Measurements from ENCODE around the gene ZNF805. TPM values are rescaled to one million over a fixed set of nuclear protein-coding genes. Genes with fewer than 3 reads are reported as not detected.
"Not testable (repeated sequence)": the region's sequence is repeated elsewhere in the genome, so short reads cannot be mapped to it uniquely, and the experiment has no call there.

The ZNF805 gene
- total RNA-seq, 3 donors from 2014 or later (not counting 1 experiment from before 2014, with no cell fraction given): 25.9 to 32.7 (median 31.0) TPM

- intact Hi-C loops (cut with micrococcal nuclease): no loop called here
- ATAC-seq (no peak), DNase-seq (no peak)
- 77% methylated on average over 4 of the region's 4 CpGs for WGBS (ENCODE audit: insufficient coverage)
- H3K4me1 Mint-ChIP-seq: peaks cover 0 to 8% of the 10 kb centered on the region in 2 donors
- H3K27me3 ChIP-seq (ENCODE audit: control insufficient read depth, insufficient read depth, low read length): no peaks in the 10 kb centered on the region
- H3K4me1 ChIP-seq (ENCODE audit: control insufficient read depth, insufficient read depth, low read length): no peaks in the 10 kb centered on the region
- H3K9me3 Mint-ChIP-seq: no peaks in the 10 kb centered on the region
- H3K4me3 ChIP-seq (ENCODE audit: low read length): no peak overlapping the region
- H3K4me3 Mint-ChIP-seq: no peak overlapping the region
- H3K9me3 ChIP-seq (ENCODE audit: control insufficient read depth, insufficient read depth, low read length): no peaks in the 10 kb centered on the region
- H3K36me3 ChIP-seq (ENCODE audit: control insufficient read depth, insufficient read depth, low read length): no peaks in the 10 kb centered on the region
- TF ChIP-seq CTCF (IDR thresholded peaks at IDR 0.05): no peak
- H3K27ac ChIP-seq (ENCODE audit: low read length): no peak overlapping the region
- H3K36me3 Mint-ChIP-seq: no peaks in the 10 kb centered on the region
- no peak overlapping the region for H3K27ac Mint-ChIP-seq
- H3K27me3 Mint-ChIP-seq (ENCODE audit: low read depth in 2 of 2): no peaks in the 10 kb centered on the region
Measured at GRCh38 chr19:57269515-57270250, 29.3 kb downstream of the ZNF805 start.

DNA sequence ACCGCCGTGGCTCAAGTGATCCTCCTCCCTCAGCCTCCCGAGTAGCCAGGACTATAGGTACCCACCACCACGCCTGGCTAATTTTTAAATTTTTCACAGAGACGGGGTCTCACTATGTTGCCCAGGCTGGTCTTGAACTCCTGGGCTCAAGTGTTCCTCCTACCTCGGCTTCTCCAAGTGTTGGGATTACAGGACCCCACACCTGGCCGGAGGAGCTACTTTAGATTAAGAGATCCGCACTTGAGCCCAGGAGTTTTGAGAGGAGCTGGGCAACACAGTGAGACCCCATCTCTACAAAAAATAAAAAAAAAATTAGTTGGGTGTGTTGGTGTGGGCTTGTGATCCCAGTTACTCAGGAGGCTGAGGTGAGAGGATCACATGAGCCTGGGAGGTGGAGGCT is 30.8 kb downstream of the ZNF805 start:
- Mint-ChIP-seq H3K36me3 (no peaks in the 10 kb centered on the region), H3K27me3 (ENCODE audit: low read depth in 2 of 2) (no peaks in the 10 kb centered on the region), H3K27ac (no peak overlapping the region), H3K4me1 (no peaks in the 10 kb centered on the region), H3K9me3 (no peaks in the 10 kb centered on the region), H3K4me3 (no peak overlapping the region)
- H3K36me3 ChIP-seq (ENCODE audit: control insufficient read depth, insufficient read depth, low read length): no peaks in the 10 kb centered on the region
- no peak for ATAC-seq
- H3K9me3 ChIP-seq (ENCODE audit: control insufficient read depth, insufficient read depth, low read length): no peaks in the 10 kb centered on the region
- H3K4me1 ChIP-seq (ENCODE audit: control insufficient read depth, insufficient read depth, low read length): no peaks in the 10 kb centered on the region
- over 99% methylated on average over 8 of the region's 8 CpGs for WGBS (ENCODE audit: insufficient coverage)
- intact Hi-C loops (cut with micrococcal nuclease): no loop called here
- no peak overlapping the region for H3K4me3 ChIP-seq (ENCODE audit: low read length)
- no peak for TF ChIP-seq CTCF (IDR thresholded peaks at IDR 0.05)
- DNase-seq: no peak
- no peak overlapping the region for H3K27ac ChIP-seq (ENCODE audit: low read length)
- no peaks in the 10 kb centered on the region for H3K27me3 ChIP-seq (ENCODE audit: control insufficient read depth, insufficient read depth, low read length)

DNA sequence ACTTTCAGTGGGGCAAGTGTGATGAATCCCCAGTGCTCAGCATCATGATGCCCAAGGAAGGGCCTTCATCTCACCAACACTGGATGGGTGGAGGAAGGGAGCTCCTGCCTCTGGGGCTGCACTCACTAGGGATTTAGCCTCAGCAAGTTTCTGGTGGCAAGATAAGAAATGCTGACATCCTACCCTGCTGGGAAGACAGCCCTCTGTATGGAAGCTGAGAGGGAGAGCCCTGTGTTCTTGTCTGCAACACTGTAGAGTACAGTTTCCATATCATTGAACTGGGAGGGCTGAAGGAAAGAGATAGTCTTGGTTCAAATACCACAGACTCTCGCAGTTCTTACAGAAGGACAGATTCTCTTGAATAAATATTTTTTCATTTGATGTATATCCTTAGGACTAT is 32.6 kb downstream of the ZNF805 start:
- Histone ChIP-seq H3K9me3 (ENCODE audit: control insufficient read depth, insufficient read depth, low read length) (no peaks in the 10 kb centered on the region), H3K27ac (ENCODE audit: low read length) (no peak overlapping the region), H3K27me3 (ENCODE audit: control insufficient read depth, insufficient read depth, low read length) (no peaks in the 10 kb centered on the region), H3K4me3 (ENCODE audit: low read length) (no peak overlapping the region), H3K4me1 (ENCODE audit: control insufficient read depth, insufficient read depth, low read length) (no peaks in the 10 kb centered on the region), H3K36me3 (ENCODE audit: control insufficient read depth, insufficient read depth, low read length) (no peaks in the 10 kb centered on the region)
- DNase-seq (no peak), ATAC-seq (peak in 1 of 3 donors; percentile 21)
- intact Hi-C loops (cut with micrococcal nuclease): no loop called here
- no peaks in the 10 kb centered on the region for H3K36me3 Mint-ChIP-seq
- no CpG with 5 or more reads among the region's 1 CpG for WGBS (ENCODE audit: insufficient coverage)
- TF ChIP-seq CTCF (IDR thresholded peaks at IDR 0.05): no peak
- no peak overlapping the region for H3K27ac Mint-ChIP-seq
- no peaks in the 10 kb centered on the region for H3K4me1 Mint-ChIP-seq
- H3K27me3 Mint-ChIP-seq (ENCODE audit: low read depth in 2 of 2): no peaks in the 10 kb centered on the region
- H3K4me3 Mint-ChIP-seq: no peak overlapping the region
- H3K9me3 Mint-ChIP-seq: no peaks in the 10 kb centered on the region

- Mint-ChIP-seq H3K27ac (no peak overlapping the region), H3K4me1 (peaks cover 7 to 8% of the 10 kb centered on the region in 2 donors), H3K27me3 (ENCODE audit: low read depth in 2 of 2) (no peaks in the 10 kb centered on the region), H3K36me3 (no peaks in the 10 kb centered on the region), H3K4me3 (no peak overlapping the region), H3K9me3 (no peaks in the 10 kb centered on the region)
- Histone ChIP-seq H3K27me3 (ENCODE audit: control insufficient read depth, insufficient read depth, low read length) (no peaks in the 10 kb centered on the region), H3K27ac (ENCODE audit: low read length) (no peak overlapping the region), H3K36me3 (ENCODE audit: control insufficient read depth, insufficient read depth, low read length) (no peaks in the 10 kb centered on the region), H3K4me3 (ENCODE audit: low read length) (no peak overlapping the region), H3K9me3 (ENCODE audit: control insufficient read depth, insufficient read depth, low read length) (no peaks in the 10 kb centered on the region), H3K4me1 (ENCODE audit: control insufficient read depth, insufficient read depth, low read length) (peaks cover 16% of the 10 kb centered on the region)
- intact Hi-C loops (cut with micrococcal nuclease): no loop called here
- ATAC-seq (no peak), DNase-seq (no peak)
- 89% methylated on average over 1 of the region's 1 CpG for WGBS (ENCODE audit: insufficient coverage)
- no peak for TF ChIP-seq CTCF (IDR thresholded peaks at IDR 0.05)
Measured at GRCh38 chr19:57276430-57276829, 36.0 kb downstream of the ZNF805 start.

GRCh38 chr19:57278481-57278880 is 38.0 kb downstream of the ZNF805 start:
- H3K27me3 ChIP-seq (ENCODE audit: control insufficient read depth, insufficient read depth, low read length); H3K36me3 ChIP-seq (ENCODE audit: control insufficient read depth, insufficient read depth, low read length); H3K9me3 ChIP-seq (ENCODE audit: control insufficient read depth, insufficient read depth, low read length); DNase-seq; intact Hi-C loops (cut with micrococcal nuclease); H3K27me3 Mint-ChIP-seq (ENCODE audit: low read depth in 2 of 2); H3K36me3 Mint-ChIP-seq; H3K4me3 ChIP-seq (ENCODE audit: low read length); H3K9me3 Mint-ChIP-seq; H3K4me3 Mint-ChIP-seq; H3K27ac Mint-ChIP-seq; H3K27ac ChIP-seq (ENCODE audit: low read length); ATAC-seq: not testable (repeated sequence)
- 63% methylated on average over 2 of the region's 2 CpGs for WGBS (ENCODE audit: insufficient coverage)
- H3K4me1 Mint-ChIP-seq: peaks cover 21% of the 10 kb centered on the region in 2 donors
- H3K4me1 ChIP-seq (ENCODE audit: control insufficient read depth, insufficient read depth, low read length): peaks cover 30% of the 10 kb centered on the region
